KMS-11 (cell line): ENCODE data around the gene OR6Y1.

Experiments used
- H2AFZ ChIP-seq: fragments of 200-600 bp; sonication (generic); 2 replicates; pipeline ENCODE4 v1.6.1; 2016; ENCODE audit warnings: antibody characterized with exemption, mixed run types, low read depth
- H3K27ac ChIP-seq: fragments of 200-600 bp; sonication (generic); 2 replicates; pipeline ENCODE4 v1.6.1; 2016; ENCODE audit warnings: mild to moderate bottlenecking, mixed run types
- H3K27me3 ChIP-seq: fragments of 200-600 bp; sonication (generic); 2 replicates; pipeline ENCODE4 v1.6.1; 2017; ENCODE audit warnings: mild to moderate bottlenecking, low read depth, mixed run types, moderate library complexity; ENCODE audit not compliant: insufficient read depth
- H3K36me3 ChIP-seq: fragments of 200-600 bp; sonication (generic); 2 replicates; pipeline ENCODE4 v1.6.1; 2017; ENCODE audit warnings: mild to moderate bottlenecking, mixed run types; ENCODE audit not compliant: insufficient read depth
- H3K4me1 ChIP-seq: fragments of 200-600 bp; sonication (generic); 2 replicates; pipeline ENCODE4 v1.6.1; 2016; ENCODE audit warnings: mild to moderate bottlenecking, low read depth, mixed run types; ENCODE audit not compliant: poor library complexity, severe bottlenecking
- H3K4me2 ChIP-seq: fragments of 200-600 bp; sonication (generic); 2 replicates; pipeline ENCODE4 v1.7.0; 2016; ENCODE audit warnings: mild to moderate bottlenecking, mixed run types
- H3K4me3 ChIP-seq: fragments of 200-600 bp; sonication (generic); IDR thresholded peaks from 2 replicates; pipeline ENCODE4 v1.6.1; 2017; ENCODE audit warnings: low read depth, low read length, mixed read lengths; ENCODE audit not compliant: insufficient read depth
- H3K79me2 ChIP-seq: fragments of 200-600 bp; sonication (generic); 2 replicates; pipeline ENCODE4 v1.6.1; 2016; ENCODE audit warnings: low read depth, mixed run types; ENCODE audit not compliant: insufficient read depth
- H3K9ac ChIP-seq: fragments of 200-600 bp; sonication (generic); 2 replicates; pipeline ENCODE4 v1.6.1; 2016; ENCODE audit warnings: mild to moderate bottlenecking, mixed run types
- H4K20me1 ChIP-seq: fragments of 200-600 bp; sonication (generic); 2 replicates; pipeline ENCODE4 v1.6.1; 2016; ENCODE audit warnings: mild to moderate bottlenecking, mixed run types; ENCODE audit not compliant: insufficient read depth
- TF ChIP-seq, protein P1 (sequence below): fragments of 200-600 bp; sonication (generic); conservative IDR thresholded peaks from 2 replicates; pipeline ENCODE4 v1.6.1; 2017; ENCODE audit warnings: low read depth, mild to moderate bottlenecking, antibody characterized with exemption, low read length, moderate library complexity, mixed read lengths

OR6Y1 gene

DNA sequence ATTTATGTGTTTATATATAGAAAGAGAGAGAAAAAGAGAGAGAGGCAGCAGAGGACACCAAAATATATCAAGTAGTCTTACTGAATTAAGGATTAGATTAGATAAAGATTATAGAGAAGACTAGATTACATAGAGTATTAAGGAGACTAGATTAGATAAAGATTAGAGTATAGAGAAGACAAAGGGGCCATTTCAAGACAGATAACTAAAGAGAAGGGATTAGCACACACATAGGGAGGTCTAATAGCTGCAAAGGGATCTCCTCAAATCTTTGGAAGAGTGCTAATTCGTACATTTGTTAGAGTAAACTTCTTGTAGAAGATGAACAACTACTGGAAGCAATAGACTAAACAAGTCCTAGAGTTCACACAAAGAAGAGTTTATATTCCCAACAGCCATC is 34.2 kb downstream of the OR6Y1 start:
- no peaks in the 10 kb centered on the region for H4K20me1 ChIP-seq
- H3K36me3 ChIP-seq = no peaks in the 10 kb centered on the region
- no peak overlapping the region for H2AFZ ChIP-seq
- H3K4me2 ChIP-seq = no peak overlapping the region
- H3K9ac ChIP-seq = no peak overlapping the region
- H3K4me3 ChIP-seq = no peak overlapping the region
- no peaks in the 10 kb centered on the region for H3K4me1 ChIP-seq
- TF ChIP-seq, protein P1, sequence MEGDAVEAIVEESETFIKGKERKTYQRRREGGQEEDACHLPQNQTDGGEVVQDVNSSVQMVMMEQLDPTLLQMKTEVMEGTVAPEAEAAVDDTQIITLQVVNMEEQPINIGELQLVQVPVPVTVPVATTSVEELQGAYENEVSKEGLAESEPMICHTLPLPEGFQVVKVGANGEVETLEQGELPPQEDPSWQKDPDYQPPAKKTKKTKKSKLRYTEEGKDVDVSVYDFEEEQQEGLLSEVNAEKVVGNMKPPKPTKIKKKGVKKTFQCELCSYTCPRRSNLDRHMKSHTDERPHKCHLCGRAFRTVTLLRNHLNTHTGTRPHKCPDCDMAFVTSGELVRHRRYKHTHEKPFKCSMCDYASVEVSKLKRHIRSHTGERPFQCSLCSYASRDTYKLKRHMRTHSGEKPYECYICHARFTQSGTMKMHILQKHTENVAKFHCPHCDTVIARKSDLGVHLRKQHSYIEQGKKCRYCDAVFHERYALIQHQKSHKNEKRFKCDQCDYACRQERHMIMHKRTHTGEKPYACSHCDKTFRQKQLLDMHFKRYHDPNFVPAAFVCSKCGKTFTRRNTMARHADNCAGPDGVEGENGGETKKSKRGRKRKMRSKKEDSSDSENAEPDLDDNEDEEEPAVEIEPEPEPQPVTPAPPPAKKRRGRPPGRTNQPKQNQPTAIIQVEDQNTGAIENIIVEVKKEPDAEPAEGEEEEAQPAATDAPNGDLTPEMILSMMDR = no peak
- no peaks in the 10 kb centered on the region for H3K27me3 ChIP-seq
- H3K79me2 ChIP-seq = no peaks in the 10 kb centered on the region
- H3K27ac ChIP-seq = no peak overlapping the region

DNA sequence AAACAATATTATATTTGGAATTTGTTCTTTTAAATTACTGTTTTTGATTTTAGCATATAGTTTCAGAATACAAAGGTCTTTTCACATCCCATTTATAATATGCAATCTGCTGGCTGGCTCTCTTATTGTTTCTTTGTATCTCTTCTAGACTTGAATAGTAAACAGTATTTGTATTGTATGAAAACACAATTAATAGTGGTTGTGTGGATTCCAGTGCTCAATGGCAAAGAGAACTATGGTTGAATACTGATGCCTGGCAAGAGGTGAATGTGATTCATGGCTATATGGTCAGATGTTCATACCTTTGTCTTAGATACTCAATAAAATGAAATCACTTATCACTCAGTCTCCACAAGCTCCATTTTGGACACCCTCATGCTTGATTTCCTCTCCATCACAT is 37.2 kb downstream of the OR6Y1 start:
- Histone ChIP-seq H3K4me1 (no peaks in the 10 kb centered on the region), H3K79me2 (no peaks in the 10 kb centered on the region), H4K20me1 (no peaks in the 10 kb centered on the region), H3K27ac (no peak overlapping the region), H3K27me3 (no peaks in the 10 kb centered on the region), H3K4me3 (no peak overlapping the region), H2AFZ (no peak overlapping the region), H3K4me2 (no peak overlapping the region), H3K36me3 (no peaks in the 10 kb centered on the region), H3K9ac (no peak overlapping the region)
- TF ChIP-seq, protein P1 = no peak

DNA sequence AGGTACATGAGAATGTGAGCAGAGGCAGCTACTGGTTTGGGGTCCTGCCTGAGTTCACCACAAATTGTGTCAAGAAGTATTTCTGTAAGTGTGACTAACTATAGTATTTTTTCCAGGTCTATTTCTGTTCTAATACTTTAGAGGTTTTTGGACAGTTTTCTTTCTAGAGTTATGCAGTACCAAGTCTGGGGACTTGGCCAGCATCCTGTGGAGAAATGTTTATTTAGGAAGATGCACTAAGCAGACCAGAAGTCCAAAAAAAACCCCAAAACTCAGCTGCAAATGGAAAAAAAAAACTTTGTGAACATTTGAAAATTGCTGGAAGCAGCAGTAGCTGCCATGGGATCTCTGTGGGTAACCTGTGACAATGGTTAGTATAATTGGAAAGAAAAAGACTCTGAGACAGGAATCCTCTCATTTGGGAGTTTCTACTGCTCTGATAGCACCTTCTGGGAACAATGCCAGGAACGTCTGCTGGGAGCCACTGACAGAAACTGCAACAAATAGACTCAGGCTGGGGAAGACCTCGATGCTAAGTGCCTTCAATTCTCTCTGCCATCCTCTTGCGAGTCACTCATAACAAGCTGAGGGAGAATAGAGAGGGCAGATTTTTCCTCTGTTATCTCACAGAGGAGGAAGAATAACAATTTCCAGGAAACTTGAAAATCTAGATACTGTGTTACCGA is 44.6 kb downstream of the OR6Y1 start:
- no peaks in the 10 kb centered on the region for H3K36me3 ChIP-seq
- no peaks in the 10 kb centered on the region for H3K4me1 ChIP-seq
- TF ChIP-seq, protein P1 = no peak
- H3K27me3 ChIP-seq = no peaks in the 10 kb centered on the region
- no peak overlapping the region for H2AFZ ChIP-seq
- no peak overlapping the region for H3K9ac ChIP-seq
- no peaks in the 10 kb centered on the region for H4K20me1 ChIP-seq
- H3K27ac ChIP-seq = no peak overlapping the region
- no peak overlapping the region for H3K4me3 ChIP-seq
- no peaks in the 10 kb centered on the region for H3K79me2 ChIP-seq
- H3K4me2 ChIP-seq = no peak overlapping the region

DNA sequence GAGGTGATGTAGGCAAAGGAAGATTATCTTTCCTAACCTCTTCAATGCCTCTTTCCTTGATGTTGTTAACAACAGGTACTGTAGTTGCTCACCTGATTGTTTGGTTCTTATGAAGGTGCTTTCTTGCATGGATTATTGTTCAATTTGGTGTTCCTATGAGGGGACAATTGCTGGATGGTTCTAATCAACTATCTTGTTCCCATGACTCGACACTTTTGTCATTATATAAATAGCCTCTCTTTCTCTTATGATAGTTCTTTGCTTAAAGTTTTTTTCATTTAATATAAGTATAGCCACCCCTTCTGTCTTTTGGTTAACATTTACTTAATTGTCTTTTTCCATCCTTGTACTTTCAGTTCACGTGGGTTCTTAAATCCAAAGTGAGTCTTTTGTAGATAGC is 46.7 kb downstream of the OR6Y1 start:
- Histone ChIP-seq H3K79me2 (no peaks in the 10 kb centered on the region), H3K4me3 (no peak overlapping the region), H3K27me3 (no peaks in the 10 kb centered on the region), H3K36me3 (no peaks in the 10 kb centered on the region), H3K4me2 (no peak overlapping the region), H3K27ac (no peak overlapping the region), H2AFZ (no peak overlapping the region), H3K4me1 (no peaks in the 10 kb centered on the region), H3K9ac (no peak overlapping the region), H4K20me1 (no peaks in the 10 kb centered on the region)
- TF ChIP-seq, protein P1 = no peak
